ENCODE results near the gene PBX1. TPM values are rescaled to one million over a fixed set of nuclear protein-coding genes. Genes with fewer than 3 reads are reported as not detected.

Gene PBX1
- total RNA-seq, 1 donor from 2014 or later, result 11.5 TPM

DNA sequence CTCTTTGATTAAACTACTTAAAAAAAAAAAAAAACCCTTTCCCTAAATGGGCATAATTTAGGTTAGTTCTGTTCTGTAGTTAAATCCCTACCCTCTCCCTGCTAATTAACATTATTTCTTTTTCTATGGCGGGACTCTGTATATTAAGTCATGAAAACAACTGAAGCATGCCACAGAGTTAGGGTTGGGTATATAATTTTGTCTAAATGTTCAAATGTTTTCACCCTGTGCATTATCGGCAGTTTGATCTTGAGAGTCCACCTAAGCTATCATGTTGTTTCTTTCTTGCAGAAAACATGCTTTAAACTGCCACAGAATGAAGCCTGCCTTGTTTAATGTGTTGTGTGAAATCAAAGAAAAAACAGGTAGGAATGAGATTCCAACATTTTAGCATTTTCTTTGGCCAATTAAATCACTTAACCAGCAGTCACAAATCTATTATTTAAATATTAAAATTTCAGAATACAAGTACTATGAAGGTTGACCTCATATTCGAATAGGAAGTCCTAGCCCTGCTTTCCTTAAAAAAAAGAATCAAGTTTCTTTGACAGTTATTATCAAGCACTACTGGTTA, 4.0 kb downstream of the PBX1 start:
- no peak for DNase-seq (ENCODE audit: extremely low read depth, low read depth, low spot score)

- DNase-seq (ENCODE audit: extremely low read depth, low read depth, low spot score), result no peak
Observed at GRCh38 chr1:164563721-164564360, 4.9 kb downstream of the PBX1 start.

GRCh38 chr1:164564378-164564777, 5.4 kb downstream of the PBX1 start:
- DNase-seq (ENCODE audit: extremely low read depth, low read depth, low spot score), result no peak

DNA sequence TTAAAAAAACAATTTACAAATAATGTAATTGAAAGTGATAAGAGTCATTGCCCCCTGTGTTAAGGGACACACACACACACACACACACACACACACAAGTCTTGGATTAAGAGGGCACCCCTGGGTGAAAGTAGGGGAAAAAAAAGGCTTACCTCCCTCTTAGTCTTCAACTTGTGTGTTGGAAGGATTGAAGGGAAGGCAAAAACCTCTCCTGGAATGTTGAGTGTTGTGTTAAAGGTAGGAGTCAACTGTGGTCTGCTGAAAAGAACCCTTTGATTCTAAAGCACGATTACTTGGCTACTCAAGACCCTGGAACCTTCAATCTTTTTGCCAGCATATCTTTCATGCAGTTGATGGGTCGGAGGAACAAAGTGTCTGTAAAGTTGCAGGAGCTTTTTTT, 6.4 kb downstream of the PBX1 start:
- DNase-seq (ENCODE audit: extremely low read depth, low read depth, low spot score), result no peak

DNA sequence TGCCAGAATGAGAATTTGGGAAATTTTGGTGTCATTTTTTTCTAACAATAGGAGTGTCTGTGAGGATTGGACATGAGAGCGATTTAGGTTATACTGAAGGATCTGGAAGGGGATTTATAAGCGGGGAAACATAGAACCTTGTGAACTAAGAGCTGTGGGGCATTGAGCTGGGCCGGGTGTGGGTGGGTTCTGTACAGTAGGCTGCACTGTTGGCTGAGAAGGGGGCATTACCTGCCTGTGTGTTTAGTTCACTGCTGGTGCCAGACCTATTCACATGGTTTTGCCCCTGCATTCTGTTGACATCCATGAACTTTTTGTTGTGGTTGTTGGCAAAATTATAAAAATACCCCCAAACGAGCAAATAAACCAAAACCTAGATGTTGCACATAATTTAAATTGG, 8.8 kb downstream of the PBX1 start:
- no peak for DNase-seq (ENCODE audit: extremely low read depth, low read depth, low spot score)

GRCh38 chr1:164569241-164569640, 10.3 kb downstream of the PBX1 start:
- DNase-seq (ENCODE audit: extremely low read depth, low read depth, low spot score), result no peak

GRCh38 chr1:164569866-164570265, 10.9 kb downstream of the PBX1 start:
- no peak for DNase-seq (ENCODE audit: extremely low read depth, low read depth, low spot score)

- DNase-seq (ENCODE audit: extremely low read depth, low read depth, low spot score), result no peak
Observed at GRCh38 chr1:164571333-164571732, 12.3 kb downstream of the PBX1 start.

- DNase-seq (ENCODE audit: extremely low read depth, low read depth, low spot score), result no peak
Observed at GRCh38 chr1:164575356-164575886, 16.4 kb downstream of the PBX1 start.

DNA sequence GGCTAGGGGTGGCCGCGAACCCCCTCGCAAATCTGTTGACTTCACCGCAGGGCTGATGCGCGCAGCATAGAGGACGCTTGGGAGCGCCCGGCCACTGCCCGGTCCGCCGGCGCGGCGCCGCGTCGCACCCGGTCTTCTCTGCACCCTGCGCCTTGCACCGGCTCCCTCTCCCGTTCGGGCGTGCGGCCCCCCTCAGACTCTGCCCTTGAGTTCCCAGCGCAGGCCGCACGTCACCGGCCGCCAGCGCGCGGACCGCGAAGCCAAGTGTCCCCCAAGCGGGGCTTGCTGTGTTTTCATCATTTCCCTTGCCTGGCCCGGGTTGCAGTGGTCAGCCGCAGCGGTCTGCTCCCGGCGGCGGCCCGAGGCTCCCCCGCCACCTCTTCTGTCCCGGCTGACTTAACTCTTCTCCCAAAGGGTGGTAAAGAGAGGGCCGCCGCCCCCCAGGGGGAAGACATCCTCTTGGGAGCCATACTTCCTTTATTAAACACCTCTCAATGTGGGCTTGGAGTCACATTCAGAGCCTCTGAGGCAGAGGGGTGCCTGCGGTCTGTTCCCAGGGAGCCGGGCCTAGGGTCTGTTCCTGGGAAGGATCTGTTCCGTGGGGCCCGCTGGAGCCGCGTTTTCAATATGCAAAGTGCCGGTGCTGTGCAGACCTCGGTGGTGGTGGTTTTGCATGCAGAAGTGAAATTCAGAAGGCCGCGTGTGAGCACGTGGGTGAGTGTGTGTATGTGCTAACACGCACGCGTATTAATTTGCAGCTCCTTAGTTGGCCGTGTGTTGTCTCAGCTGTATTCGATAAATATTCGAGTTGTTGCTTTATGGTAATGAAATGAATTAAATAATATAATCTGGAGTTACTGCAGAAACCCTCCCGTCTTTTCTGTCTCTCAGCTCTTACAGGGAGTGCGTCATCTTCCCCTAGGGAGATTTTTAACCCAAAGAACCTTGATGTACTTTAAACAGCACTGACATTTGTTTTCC, 17.6 kb downstream of the PBX1 start:
- DNase-seq (ENCODE audit: extremely low read depth, low read depth, low spot score), result no peak

DNA sequence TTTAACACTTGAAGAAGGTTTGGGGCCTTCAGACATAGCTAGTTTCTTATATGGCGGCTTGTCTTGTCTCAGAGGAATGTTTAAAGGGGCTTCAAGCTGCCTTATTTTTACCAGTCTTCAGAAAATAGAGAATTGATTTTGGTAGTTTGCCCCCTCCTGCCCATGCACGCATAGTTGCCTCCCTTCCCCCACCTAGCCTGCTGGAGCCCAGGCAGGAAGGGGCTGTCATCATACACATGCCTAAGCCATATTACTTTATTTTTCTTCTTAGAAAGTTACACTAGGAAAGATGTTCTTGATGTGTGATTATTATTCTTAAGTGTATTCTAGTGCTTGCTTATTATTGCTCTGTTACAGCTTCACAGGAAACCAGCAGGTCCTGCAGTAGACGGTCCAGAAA, 18.3 kb downstream of the PBX1 start:
- no peak for DNase-seq (ENCODE audit: extremely low read depth, low read depth, low spot score)

DNA sequence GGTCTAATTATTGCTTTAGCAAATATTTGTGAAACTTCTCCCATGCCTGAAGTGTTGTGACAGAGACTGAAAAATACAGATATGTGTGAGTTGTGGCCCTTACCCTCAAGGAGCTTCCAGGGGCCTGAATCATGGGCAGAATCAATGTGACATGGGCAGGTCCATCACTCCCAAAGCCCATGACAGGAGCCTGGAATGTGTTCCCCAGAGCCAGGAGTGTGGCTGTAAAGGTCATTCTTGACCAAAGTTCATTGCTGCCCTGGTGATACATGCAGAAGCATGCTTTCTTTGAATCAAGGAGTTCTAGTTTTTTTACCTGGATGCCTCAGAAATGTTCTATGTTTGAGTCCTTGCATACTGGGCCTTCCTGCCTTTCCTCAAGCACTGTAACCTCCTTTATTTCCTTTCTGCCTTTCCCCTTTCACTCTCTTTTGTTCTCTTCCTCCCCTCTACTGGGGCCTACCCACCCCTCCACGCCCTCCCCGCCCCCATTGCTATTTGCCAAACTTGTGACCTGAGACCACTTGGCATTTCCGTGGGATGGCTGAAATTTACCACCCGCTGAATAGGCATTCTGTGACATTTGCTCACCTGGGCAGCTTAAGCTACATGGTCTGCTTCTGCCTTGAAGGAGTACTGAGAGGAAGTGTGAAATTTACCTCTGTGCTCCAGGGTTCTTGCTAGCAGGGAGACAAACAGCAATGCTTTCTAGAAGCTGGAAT, 19.7 kb downstream of the PBX1 start:
- DNase-seq (ENCODE audit: extremely low read depth, low read depth, low spot score), result no peak

GRCh38 chr1:164579381-164579780, 20.4 kb downstream of the PBX1 start:
- no peak for DNase-seq (ENCODE audit: extremely low read depth, low read depth, low spot score)

DNA sequence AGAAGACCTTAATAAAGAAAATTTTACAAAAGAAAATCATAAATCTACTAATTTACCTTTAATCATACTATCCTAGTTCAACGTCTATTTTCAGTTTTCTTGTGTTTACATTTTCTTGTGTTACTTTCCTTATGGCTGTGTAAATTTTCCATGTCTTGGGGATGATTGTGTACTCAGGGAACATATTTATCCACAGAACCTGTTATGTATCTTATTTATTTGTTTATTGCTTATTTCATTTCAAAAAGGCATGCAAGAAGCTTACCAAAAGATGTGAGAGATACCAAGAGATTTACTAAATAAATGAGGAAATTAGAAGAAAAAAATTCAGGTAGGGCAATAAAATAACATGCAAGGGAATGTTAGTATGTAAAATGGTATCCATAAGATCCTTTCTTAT, 22.8 kb downstream of the PBX1 start:
- DNase-seq (ENCODE audit: extremely low read depth, low read depth, low spot score), result no peak

GRCh38 chr1:164583196-164583595, 24.2 kb downstream of the PBX1 start:
- no peak for DNase-seq (ENCODE audit: extremely low read depth, low read depth, low spot score)

DNA sequence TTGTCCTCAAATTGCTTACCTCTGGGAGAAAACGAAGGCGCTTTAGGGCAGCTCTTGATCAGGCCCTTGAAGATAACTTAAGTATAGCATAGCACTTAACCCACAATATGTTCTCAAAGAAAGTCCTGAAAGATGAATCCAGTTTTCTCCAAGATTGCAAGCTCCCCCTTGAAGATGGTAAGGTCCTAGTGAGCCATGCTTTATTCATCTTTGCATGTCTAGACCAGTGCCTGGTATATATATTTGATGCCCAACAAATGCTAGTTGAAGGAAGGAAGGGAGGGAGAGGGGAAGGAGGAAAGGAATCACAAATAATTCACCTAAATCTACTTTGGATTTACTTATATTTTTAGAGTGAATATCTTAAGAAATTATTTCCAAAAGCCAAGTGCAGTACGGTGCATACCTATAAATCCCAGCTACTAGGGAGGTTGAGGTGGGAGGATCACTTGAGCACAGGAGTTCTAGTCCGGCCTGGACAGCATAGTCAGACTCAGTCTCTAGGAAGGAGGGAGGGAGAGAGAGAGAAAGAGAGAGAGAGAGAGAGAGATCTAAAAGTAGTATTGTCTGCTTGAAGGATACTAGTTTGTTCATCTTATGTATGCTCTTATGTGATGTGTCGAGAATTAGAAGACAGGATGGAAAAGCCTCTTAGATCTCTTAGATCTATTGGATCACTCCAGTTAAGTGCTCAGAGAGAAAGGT, 25.0 kb downstream of the PBX1 start:
- no peak for DNase-seq (ENCODE audit: extremely low read depth, low read depth, low spot score)

DNA sequence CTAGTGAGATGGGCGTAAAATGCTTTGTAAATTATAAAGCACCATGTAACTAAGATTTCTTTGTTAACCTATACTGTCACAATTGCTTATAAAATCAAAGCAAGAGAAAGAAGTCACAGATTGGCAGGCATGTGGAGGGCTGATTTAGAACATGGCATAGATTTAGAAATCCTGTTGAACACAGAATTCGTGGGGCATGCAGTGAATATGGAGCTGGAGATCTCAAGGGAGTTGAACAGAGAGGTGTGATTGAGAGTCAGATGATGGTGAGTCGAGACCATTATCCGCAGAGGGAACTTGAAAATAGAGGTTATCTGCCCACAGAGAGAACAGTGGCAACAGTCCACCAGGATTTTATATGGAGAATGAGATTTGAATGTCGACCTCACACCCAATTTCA, 27.6 kb downstream of the PBX1 start:
- DNase-seq (ENCODE audit: extremely low read depth, low read depth, low spot score), result no peak

GRCh38 chr1:164587617-164588501, 28.9 kb downstream of the PBX1 start:
- DNase-seq (ENCODE audit: extremely low read depth, low read depth, low spot score), result no peak

All from glomerular endothelial cell (primary cell).